Fibroblast of lung (primary cell): Measurements from ENCODE around the gene CARMIL1. TPM values are rescaled to one million over a fixed set of nuclear protein-coding genes. Genes with fewer than 3 reads are reported as not detected.

Experiments used
- DNase-seq, 2 donors: peaks; one replicate each; pipeline versions ENCODE4 v3.0.0 to v3.0.0-alpha.2; 2010; ENCODE audit warnings: low read depth in 2 of 2
- H2AFZ ChIP-seq: 2 replicates; pipeline ENCODE4 v1.5.1; 2012; ENCODE audit warnings: low read length, control low read depth, inconsistent platforms
- H3K27ac ChIP-seq: 2 replicates; pipeline ENCODE4 v1.5.1; 2011; ENCODE audit warnings: low read length, control low read depth; ENCODE audit not compliant: insufficient read depth
- H3K27me3 ChIP-seq: 2 replicates; pipeline ENCODE4 v1.5.1; 2011; ENCODE audit warnings: mild to moderate bottlenecking, low read length; ENCODE audit not compliant: control insufficient read depth, insufficient read depth
- H3K36me3 ChIP-seq: 2 replicates; pipeline ENCODE4 v1.5.1; 2011; ENCODE audit warnings: low read length; ENCODE audit not compliant: control insufficient read depth, insufficient read depth
- H3K4me1 ChIP-seq: 2 replicates; pipeline ENCODE4 v1.5.1; 2011; ENCODE audit warnings: low read length; ENCODE audit not compliant: control insufficient read depth, insufficient read depth; ENCODE audit errors: extremely low read depth
- H3K4me2 ChIP-seq: 2 replicates; pipeline ENCODE4 v1.5.1; 2011; ENCODE audit warnings: low read length, control low read depth; ENCODE audit not compliant: insufficient read depth; ENCODE audit errors: extremely low read depth
- H3K4me3 ChIP-seq, 4 experiments: fragments of 200-600 bp in 1 of 4; sonication (generic) in 1 of 4; replicated peaks in 1 of 4; 2 replicates each; pipeline ENCODE4 v1.5.1; 2011 to 2016; ENCODE audit warnings: low read length in 4 of 4, low read depth in 3 of 4, mild to moderate bottlenecking in 3 of 4, control low read depth in 2 of 4, inconsistent platforms in 1 of 4, mixed read lengths in 1 of 4; ENCODE audit not compliant: insufficient read depth in 1 of 4; ENCODE audit errors: control extremely low read depth in 1 of 4
- H3K79me2 ChIP-seq: 2 replicates; pipeline ENCODE4 v1.5.1; 2012; ENCODE audit warnings: mild to moderate bottlenecking, low read length, inconsistent platforms; ENCODE audit not compliant: control insufficient read depth, insufficient read depth
- H3K9ac ChIP-seq: 2 replicates; pipeline ENCODE4 v1.5.1; 2011; ENCODE audit warnings: mild to moderate bottlenecking, low read length, control low read depth; ENCODE audit not compliant: insufficient read depth
- H3K9me3 ChIP-seq: 2 replicates; pipeline ENCODE4 v1.5.1; 2012; ENCODE audit warnings: low read depth, low read length; ENCODE audit not compliant: control insufficient read depth, insufficient read depth
- H4K20me1 ChIP-seq: 2 replicates; pipeline ENCODE4 v1.5.1; 2011; ENCODE audit warnings: low read length; ENCODE audit not compliant: control insufficient read depth, insufficient read depth; ENCODE audit errors: extremely low read depth
- CTCF ChIP-seq, 2 donors: IDR thresholded peaks in 1 of 2; conservative IDR thresholded peaks in 1 of 2; 1 replicate in 1 of 2; 2 replicates in 1 of 2; pipeline ENCODE4 v1.5.1; 2011 to 2012; ENCODE audit warnings: low read length in 2 of 2, control low read depth in 1 of 2, inconsistent platforms in 1 of 2, low read depth in 1 of 2, mild to moderate bottlenecking in 1 of 2
- EZH2 ChIP-seq: IDR thresholded peaks from 2 replicates; pipeline ENCODE4 v1.5.1; 2012; ENCODE audit warnings: low read length, control low read depth, mild to moderate bottlenecking; ENCODE audit errors: missing control alignments
- polyA plus RNA-seq, 2 donors: library from polyadenylated mRNA; depleted of rRNA in 1 of 2; stranded (reverse) in 1 of 2; unstranded in 1 of 2; fragments of >200 nt; gene quantifications; 2 replicates each; pipeline ENCODE4 v1.2.1, GENCODE V29; 2011 to 2012; ENCODE audit warnings: missing spikeins in 1 of 2
- total RNA-seq: library from RNA; depleted of rRNA; stranded (reverse); fragments of >200 nt; gene quantifications from 2 replicates; pipeline ENCODE4 v1.2.1, GENCODE V29; 2014

CARMIL1 gene
- total and polyA plus RNA-seq, 2 donors (not counting 1 experiment from before 2014, with no cell fraction given): 10.2 to 12.5 TPM

GRCh38 chr6:25251426-25251825 is 27.7 kb upstream of the CARMIL1 start:
- H3K27ac ChIP-seq: no peak overlapping the region
- H2AFZ ChIP-seq: no peak overlapping the region
- H4K20me1 ChIP-seq: no peaks in the 10 kb centered on the region
- no peak for DNase-seq
- no peaks in the 10 kb centered on the region for H3K27me3 ChIP-seq
- H3K4me3 ChIP-seq: no peak overlapping the region
- H3K36me3 ChIP-seq: no peaks in the 10 kb centered on the region
- no peak for TF ChIP-seq EZH2
- no peak for TF ChIP-seq CTCF (conservative IDR thresholded peaks at IDR 0.05 in 1 of 2, IDR thresholded peaks at IDR 0.05 in 1 of 2; ENCODE audit: low read depth in 1 of 2, low read length in 2 of 2)
- no peaks in the 10 kb centered on the region for H3K79me2 ChIP-seq
- H3K4me2 ChIP-seq: no peak overlapping the region
- no peak overlapping the region for H3K9ac ChIP-seq
- H3K4me1 ChIP-seq: no peaks in the 10 kb centered on the region
- H3K9me3 ChIP-seq: no peaks in the 10 kb centered on the region

- no peaks in the 10 kb centered on the region for H3K79me2 ChIP-seq
- TF ChIP-seq EZH2: no peak
- no peak for DNase-seq
- no peak overlapping the region for H3K4me2 ChIP-seq
- H3K9me3 ChIP-seq: no peaks in the 10 kb centered on the region
- H3K27me3 ChIP-seq: no peaks in the 10 kb centered on the region
- H3K36me3 ChIP-seq: no peaks in the 10 kb centered on the region
- no peak overlapping the region for H3K27ac ChIP-seq
- no peaks in the 10 kb centered on the region for H3K4me1 ChIP-seq
- no peak overlapping the region for H3K9ac ChIP-seq
- no peaks in the 10 kb centered on the region for H4K20me1 ChIP-seq
- H3K4me3 ChIP-seq: no peak overlapping the region
- no peak overlapping the region for H2AFZ ChIP-seq
Observed at GRCh38 chr6:25253351-25253750, 25.8 kb upstream of the CARMIL1 start.

DNA sequence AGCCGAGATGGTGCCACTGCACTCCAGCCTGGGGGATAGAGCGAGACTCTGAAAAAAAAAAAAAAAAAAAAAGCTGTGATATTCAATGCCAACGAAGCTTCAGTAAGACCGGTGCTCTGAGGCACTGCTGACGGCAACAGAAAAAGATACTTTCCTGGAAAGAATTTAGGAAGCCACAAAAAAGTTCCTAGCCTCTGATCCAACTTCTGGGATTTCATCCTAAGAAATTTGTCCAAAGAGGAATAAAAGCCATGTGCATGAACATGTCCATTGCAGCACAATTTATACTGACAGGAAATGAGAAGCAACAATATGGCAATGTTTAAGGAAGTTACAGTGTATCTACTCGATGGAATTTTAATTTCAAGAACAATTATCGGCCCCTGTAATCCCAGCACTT is 24.5 kb upstream of the CARMIL1 start:
- H3K9me3 ChIP-seq: no peaks in the 10 kb centered on the region
- no peak for DNase-seq
- no peaks in the 10 kb centered on the region for H4K20me1 ChIP-seq
- H3K4me3 ChIP-seq: no peak overlapping the region
- H3K27ac ChIP-seq: no peak overlapping the region
- TF ChIP-seq CTCF (conservative IDR thresholded peaks at IDR 0.05 in 1 of 2, IDR thresholded peaks at IDR 0.05 in 1 of 2; ENCODE audit: low read depth in 1 of 2, low read length in 2 of 2): no peak
- TF ChIP-seq EZH2: no peak
- H3K36me3 ChIP-seq: no peaks in the 10 kb centered on the region
- no peak overlapping the region for H3K9ac ChIP-seq
- H3K27me3 ChIP-seq: no peaks in the 10 kb centered on the region
- H3K4me1 ChIP-seq: no peaks in the 10 kb centered on the region
- no peaks in the 10 kb centered on the region for H3K79me2 ChIP-seq
- no peak overlapping the region for H2AFZ ChIP-seq
- no peak overlapping the region for H3K4me2 ChIP-seq
